HCT116 (cell line): ENCODE data around the gene ELOA.

Experiments
- CEBPB ChIP-seq: IDR thresholded peaks from 2 replicates; pipeline ENCODE4 v1.6.1; 2012; ENCODE audit warnings: low read depth
- CTCF ChIP-seq, 3 experiments: fragments of 200-600 bp in 1 of 3; sonication (generic) in 1 of 3; IDR thresholded peaks in 2 of 3; conservative IDR thresholded peaks in 1 of 3; 2 replicates each; pipeline ENCODE4 v1.5.1; 2012 to 2017; ENCODE audit warnings: low read depth in 2 of 3, low read length in 2 of 3, antibody characterized with exemption in 1 of 3, borderline replicate concordance in 1 of 3, control low read depth in 1 of 3, mild to moderate bottlenecking in 1 of 3, mixed read lengths in 1 of 3, mixed run types in 1 of 3, moderate library complexity in 1 of 3; ENCODE audit not compliant: insufficient read depth in 1 of 3
- ELF1 ChIP-seq: IDR thresholded peaks from 2 replicates; pipeline ENCODE4 v1.6.1; 2012; ENCODE audit warnings: low read depth, borderline replicate concordance
- EZH2 ChIP-seq: fragments of 200-600 bp; sonication (generic); IDR thresholded peaks from 2 replicates; pipeline ENCODE4 v1.6.1; 2017; ENCODE audit warnings: antibody characterized with exemption, mixed run types
- JUND ChIP-seq: IDR thresholded peaks from 2 replicates; pipeline ENCODE4 v1.6.1; 2012
- MAX ChIP-seq: IDR thresholded peaks from 2 replicates; pipeline ENCODE4 v1.6.1; 2012
- POLR2A ChIP-seq: IDR thresholded peaks from 2 replicates; pipeline ENCODE4 v1.7.0; 2011; ENCODE audit warnings: borderline replicate concordance; ENCODE audit not compliant: insufficient read depth, insufficient read length; ENCODE audit errors: extremely low read depth
- POLR2AphosphoS5 ChIP-seq: IDR thresholded peaks from 2 replicates; pipeline ENCODE4 v1.6.1; 2011; ENCODE audit warnings: mild to moderate bottlenecking, low read depth, low read length, moderate library complexity
- TCF7L2 ChIP-seq: IDR thresholded peaks from 2 replicates; pipeline ENCODE4 v1.7.0; 2011; ENCODE audit warnings: borderline replicate concordance, inconsistent platforms; ENCODE audit not compliant: insufficient read depth, insufficient read length; ENCODE audit errors: extremely low read depth
- ZFX ChIP-seq: fragments of 450-650 bp; IDR thresholded peaks from 2 replicates; pipeline ENCODE4 v1.6.1; 2017

- no peak for TF ChIP-seq MAX
- TF ChIP-seq JUND: no peak
- TF ChIP-seq POLR2A: no peak
- TF ChIP-seq CTCF (IDR thresholded peaks at IDR 0.05 in 2 of 3, conservative IDR thresholded peaks at IDR 0.05 in 1 of 3; ENCODE audit: borderline replicate concordance in 1 of 3, insufficient read depth in 1 of 3, low read depth in 2 of 3, low read length in 2 of 3): peak in 2 of 3 experiments; percentile 20 to 27; a peak in 2 of 6 replicates
- TF ChIP-seq EZH2: no peak
- no peak for TF ChIP-seq TCF7L2
- TF ChIP-seq ZFX: no peak
- TF ChIP-seq POLR2AphosphoS5: no peak
- no peak for TF ChIP-seq CEBPB
- no peak for TF ChIP-seq ELF1
These were observed 61.0 kb downstream of the ELOA start for GRCh38 chr1:23804183-23804835.
